Measurements from ENCODE around the gene TBCK.

Gene TBCK

GRCh38 chr4:106320235-106320634 is 4.2 kb upstream of the TBCK start:
- no peak for DNase-seq

DNA sequence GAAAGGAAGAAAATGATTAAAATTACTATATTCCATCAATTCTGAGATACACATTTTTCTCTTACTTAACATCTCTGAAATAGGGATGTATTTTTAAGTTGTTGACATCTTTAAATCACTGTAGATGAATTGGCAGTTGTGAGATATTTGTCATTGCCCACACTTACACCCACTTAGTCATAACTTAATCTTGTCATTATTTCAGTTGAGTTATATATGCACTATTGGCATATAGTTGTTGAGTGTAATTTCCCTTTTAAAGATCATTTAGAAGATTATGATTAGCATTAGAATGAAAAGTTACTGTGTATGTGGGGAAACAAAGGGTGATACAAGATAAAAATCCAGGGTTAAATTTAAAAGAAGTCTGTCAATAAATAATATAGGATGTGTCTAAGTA is 2.5 kb upstream of the TBCK start:
- DNase-seq, result no peak

GRCh38 chr4:106317815-106318214 is 1.8 kb upstream of the TBCK start:
- DNase-seq, result no peak

GRCh38 chr4:106316773-106317409 is 882 bp upstream of the TBCK start:
- no peak for DNase-seq

- DNase-seq, result no peak
Measured at GRCh38 chr4:106315476-106315967, 487 bp downstream of the TBCK start.

DNA sequence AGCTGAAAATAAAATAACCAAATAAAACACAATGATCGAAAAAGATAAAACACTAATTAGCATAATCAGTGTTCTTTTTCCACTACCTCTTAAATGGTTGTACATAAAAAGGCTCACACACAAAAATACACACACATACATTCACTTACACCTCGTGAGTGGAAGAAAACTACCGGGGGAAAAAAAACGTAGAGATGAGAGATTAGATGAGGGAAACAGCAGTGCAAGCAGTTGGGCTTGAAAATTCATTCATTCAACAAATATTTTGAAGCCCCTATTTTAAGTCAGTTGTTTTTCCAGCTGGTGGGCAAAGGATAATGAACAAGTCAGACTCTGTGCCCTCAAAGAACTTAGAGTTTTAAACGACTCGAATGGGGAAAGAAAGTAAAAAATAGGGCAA is 1.0 kb downstream of the TBCK start:
- DNase-seq, result no peak

DNA sequence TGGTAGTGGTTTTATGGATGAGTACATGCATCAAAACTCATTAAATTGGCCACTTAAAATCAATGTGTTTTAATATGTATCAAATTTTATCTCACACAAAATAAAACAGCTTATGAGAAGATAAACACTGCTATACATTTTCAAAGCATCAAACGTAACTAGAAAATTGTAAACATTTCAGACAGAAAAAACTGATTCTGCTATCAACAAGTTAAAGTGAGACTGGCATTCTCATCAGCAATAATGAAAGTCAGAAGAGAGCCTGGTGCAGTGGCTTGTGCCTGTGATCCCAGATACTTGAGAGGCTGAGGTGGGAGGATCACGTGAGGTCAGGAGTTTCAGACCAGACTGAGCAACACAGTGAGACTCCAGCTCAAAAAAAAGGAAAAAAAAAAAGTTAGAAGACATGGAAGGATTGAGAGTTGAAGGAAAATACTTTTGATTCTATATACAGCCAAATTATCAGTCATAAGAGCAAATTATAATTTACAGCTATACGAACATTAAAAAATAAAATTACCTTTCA is 2.9 kb downstream of the TBCK start:
- no peak for DNase-seq

- peak; percentile 6 for DNase-seq
Measured at GRCh38 chr4:106312377-106312776, 3.6 kb downstream of the TBCK start.

- DNase-seq, result no peak
Measured at GRCh38 chr4:106306561-106306960, 9.4 kb downstream of the TBCK start.

- DNase-seq, result no peak
Measured at GRCh38 chr4:106305435-106306055, 10.5 kb downstream of the TBCK start.

DNA sequence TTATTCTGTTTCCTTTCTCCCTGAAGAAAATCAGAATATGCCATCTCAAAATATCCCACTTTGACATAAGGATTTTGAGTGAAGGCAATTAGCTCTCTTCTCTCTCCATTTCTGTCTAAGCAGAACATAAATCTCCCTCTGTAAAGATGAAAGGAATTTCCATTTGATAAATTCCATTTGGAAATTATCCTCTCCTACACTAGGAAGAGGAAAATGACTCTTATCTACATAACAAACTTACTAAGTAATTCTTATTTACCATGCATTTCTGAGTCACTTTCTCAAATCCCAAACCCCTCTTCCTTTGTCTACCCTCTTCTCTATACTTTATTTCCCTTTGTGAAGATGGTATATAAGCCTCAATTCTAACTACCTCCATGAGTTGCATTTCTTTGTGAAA is 11.4 kb downstream of the TBCK start:
- no peak for DNase-seq

DNA sequence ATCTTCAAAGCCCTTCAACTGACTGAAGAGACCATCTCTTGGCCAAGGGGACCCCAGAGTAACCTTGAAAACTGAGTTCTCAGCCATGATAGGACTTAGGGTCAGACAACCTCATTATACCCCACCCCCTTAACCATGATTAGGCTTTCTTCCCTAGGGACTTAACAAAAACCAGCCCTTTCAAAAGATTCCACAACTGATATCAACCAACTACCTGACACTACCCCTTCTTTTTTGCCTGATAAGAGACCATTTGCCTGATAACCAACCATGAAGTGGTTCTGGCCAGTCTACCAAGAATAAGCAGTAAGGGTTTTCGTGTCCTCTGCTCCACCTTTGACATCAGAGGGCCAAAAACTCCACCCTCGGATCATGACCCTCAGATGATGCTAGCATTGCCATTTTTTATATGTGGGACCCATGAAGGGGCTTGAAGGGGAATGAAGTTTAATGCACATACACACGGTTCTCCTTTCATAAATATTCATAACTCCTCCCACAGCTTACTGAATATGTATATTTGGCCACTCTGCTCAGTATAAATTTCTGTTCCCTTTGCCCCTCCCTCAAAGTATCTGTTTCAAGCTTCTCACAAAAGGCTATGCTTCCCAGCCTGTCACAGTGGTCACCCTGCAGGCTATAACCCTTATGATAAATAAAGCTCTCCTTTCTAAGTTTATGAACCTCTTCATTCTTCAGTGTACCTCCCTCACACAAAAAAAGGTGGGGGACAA is 12.3 kb downstream of the TBCK start:
- DNase-seq, result no peak

- DNase-seq, result no peak
Measured at GRCh38 chr4:106302062-106302438, 14.0 kb downstream of the TBCK start.

GRCh38 chr4:106301393-106302061 is 14.5 kb downstream of the TBCK start:
- no peak for DNase-seq

GRCh38 chr4:106299977-106300376 is 16.0 kb downstream of the TBCK start:
- DNase-seq, result no peak

GRCh38 chr4:106297245-106298035 is 18.6 kb downstream of the TBCK start:
- DNase-seq, result no peak

DNA sequence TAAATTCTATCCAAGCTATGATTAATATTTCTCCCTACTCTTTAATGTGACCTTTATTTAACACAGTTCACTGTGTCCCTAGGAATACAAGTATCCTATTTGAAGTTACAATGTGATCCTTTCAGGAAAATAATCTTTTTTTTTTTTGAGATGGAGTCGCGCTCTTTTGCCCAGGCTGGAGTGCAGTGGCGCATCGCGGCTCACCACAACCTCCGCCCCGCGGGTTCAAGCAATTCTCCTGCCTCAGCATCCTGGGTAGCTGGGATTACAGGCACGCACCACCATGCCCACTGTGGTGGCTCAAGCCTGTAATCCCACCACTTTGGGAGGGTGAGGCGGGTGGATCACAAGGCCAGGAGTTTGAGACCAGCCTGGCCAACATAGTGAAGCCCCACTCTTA is 21.9 kb downstream of the TBCK start:
- DNase-seq, result no peak

- DNase-seq, result no peak
Measured at GRCh38 chr4:106291678-106292077, 24.3 kb downstream of the TBCK start.

DNA sequence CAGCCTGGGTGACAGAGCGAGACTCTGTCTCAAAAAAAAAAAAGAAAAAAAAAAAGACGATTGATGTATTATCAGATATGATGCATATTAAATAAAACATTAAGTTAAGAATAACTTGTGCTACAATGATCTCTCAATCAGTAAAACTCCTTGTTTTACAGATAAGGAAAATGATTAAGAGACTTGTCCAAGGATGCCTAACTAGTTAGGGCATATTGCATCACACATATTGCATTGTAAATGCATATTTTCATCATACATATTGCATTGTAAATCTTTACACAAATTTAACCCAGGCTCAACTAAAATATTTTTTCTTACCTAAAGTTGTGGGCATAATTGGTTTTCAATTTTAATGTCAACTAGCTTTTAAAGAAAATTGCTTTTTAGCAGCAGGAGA is 26.3 kb downstream of the TBCK start:
- DNase-seq, result no peak

- DNase-seq, result no peak
Measured at GRCh38 chr4:106287353-106287969, 28.5 kb downstream of the TBCK start.

- DNase-seq, result no peak
Measured at GRCh38 chr4:106286611-106287010, 29.4 kb downstream of the TBCK start.

- DNase-seq, result no peak
Measured at GRCh38 chr4:106284227-106284626, 31.8 kb downstream of the TBCK start.
